D721Med (cell line): ENCODE data around the gene LTBP2.
A peak's percentile ranks its signal among the peaks of the same experiment; 100 is the strongest.

ENCODE experiments used
- DNase-seq: peaks from one replicate; pipeline ENCODE4 v3.0.0; 2011; ENCODE audit warnings: low spot score; ENCODE audit not compliant: insufficient read length
- FAIRE-seq: peaks from 2 replicates; lab custom pipeline; 2011; peaks lifted over from hg19 to GRCh38; lab: Jason Lieb, UNC
- CTCF ChIP-seq: IDR thresholded peaks from 2 replicates; pipeline ENCODE4 v1.5.1; 2012; ENCODE audit warnings: mild to moderate bottlenecking, control low read depth; ENCODE audit not compliant: insufficient read depth; ENCODE audit errors: missing control alignments

Gene LTBP2

GRCh38 chr14:74509587-74510222 is 102.3 kb downstream of the LTBP2 start:
- DNase-seq (no peak), FAIRE-seq (no peak)
- TF ChIP-seq CTCF: no peak

- no peak for DNase-seq
- TF ChIP-seq CTCF: no peak
- FAIRE-seq: no peak
These were observed 103.1 kb downstream of the LTBP2 start for GRCh38 chr14:74508844-74509428.

GRCh38 chr14:74508292-74508731 is 103.7 kb downstream of the LTBP2 start:
- DNase-seq: no peak
- peak; percentile 39 for TF ChIP-seq CTCF
- no peak for FAIRE-seq

- TF ChIP-seq CTCF: no peak
- DNase-seq (no peak), FAIRE-seq (no peak)
These were observed 104.2 kb downstream of the LTBP2 start for GRCh38 chr14:74507840-74508239.

- FAIRE-seq (no peak), DNase-seq (no peak)
- no peak for TF ChIP-seq CTCF
These were observed 105.0 kb downstream of the LTBP2 start for GRCh38 chr14:74507085-74507484.

- no peak for FAIRE-seq
- TF ChIP-seq CTCF: no peak
- DNase-seq: no peak
These were observed 105.6 kb downstream of the LTBP2 start for GRCh38 chr14:74506411-74506851.

GRCh38 chr14:74505831-74506230 is 106.2 kb downstream of the LTBP2 start:
- FAIRE-seq: no peak
- no peak for TF ChIP-seq CTCF
- no peak for DNase-seq
